Erythroblast (primary cell): ENCODE measurements around the gene DNMT3L.

Source experiments
- GATA1 ChIP-seq: IDR thresholded peaks from 2 replicates; pipeline ENCODE4 v1.6.1; 2011; ENCODE audit warnings: low read depth, mild to moderate bottlenecking, control low read depth, low read length, moderate library complexity
- POLR2A ChIP-seq: IDR thresholded peaks from 2 replicates; pipeline ENCODE4 v1.6.1; 2011; ENCODE audit warnings: mild to moderate bottlenecking, low read length

- TF ChIP-seq POLR2A (no peak), GATA1 (no peak)
Measured at GRCh38 chr21:44297525-44298290, 36.0 kb upstream of the DNMT3L start.
